Neutrophil (primary cell): ENCODE results near the gene DPF3.

Source experiments
- H3K27ac ChIP-seq: fragments of 200-600 bp; sonication (generic); 2 replicates; pipeline ENCODE4 v1.5.1; 2016; ENCODE audit warnings: mild to moderate bottlenecking, moderate library complexity
- H3K27me3 ChIP-seq: fragments of 200-600 bp; sonication (generic); 2 replicates; pipeline ENCODE4 v1.6.0; 2016; ENCODE audit warnings: mild to moderate bottlenecking
- H3K36me3 ChIP-seq: fragments of 200-600 bp; sonication (generic); 2 replicates; pipeline ENCODE4 v1.5.1; 2017
- H3K4me1 ChIP-seq, 2 experiments: fragments of 200-600 bp in 1 of 2; sonication (generic) in 1 of 2; 1 replicate in 1 of 2; 2 replicates in 1 of 2; pipeline versions ENCODE4 v1.5.1 to v1.6.1; 2013 to 2016; ENCODE audit warnings: low read depth in 1 of 2, low read length in 1 of 2, mild to moderate bottlenecking in 1 of 2, moderate library complexity in 1 of 2; ENCODE audit not compliant: control insufficient read depth in 1 of 2, insufficient read depth in 1 of 2
- H3K4me3 ChIP-seq, 2 experiments: fragments of 200-600 bp in 1 of 2; sonication (generic) in 1 of 2; 1 replicate in 1 of 2; 2 replicates in 1 of 2; pipeline ENCODE4 v1.5.1; 2013 to 2016; ENCODE audit warnings: low read depth in 1 of 2, low read length in 1 of 2, mild to moderate bottlenecking in 1 of 2, moderate library complexity in 1 of 2
- H3K9me3 ChIP-seq: fragments of 200-600 bp; sonication (generic); 2 replicates; pipeline ENCODE4 v1.5.1; 2016
- CTCF ChIP-seq: fragments of 200-600 bp; sonication (generic); IDR thresholded peaks from 2 replicates; pipeline ENCODE4 v1.5.1; 2016; ENCODE audit warnings: antibody characterized with exemption

Gene DPF3

GRCh38 chr14:72929316-72930080, 35.6 kb upstream of the DPF3 start:
- peaks cover 16 to 19% of the 10 kb centered on the region in 2 experiments for H3K4me1 ChIP-seq
- H3K27ac ChIP-seq, result no peak overlapping the region
- H3K27me3 ChIP-seq, result peaks cover 33% of the 10 kb centered on the region
- H3K36me3 ChIP-seq, result no peaks in the 10 kb centered on the region
- no peaks in the 10 kb centered on the region for H3K9me3 ChIP-seq
- no peak for TF ChIP-seq CTCF
- no peak overlapping the region for H3K4me3 ChIP-seq

GRCh38 chr14:72928872-72929271, 35.0 kb upstream of the DPF3 start:
- no peak overlapping the region for H3K4me3 ChIP-seq
- peaks cover 16 to 19% of the 10 kb centered on the region in 2 experiments for H3K4me1 ChIP-seq
- H3K9me3 ChIP-seq, result no peaks in the 10 kb centered on the region
- no peaks in the 10 kb centered on the region for H3K36me3 ChIP-seq
- no peak for TF ChIP-seq CTCF
- H3K27me3 ChIP-seq, result peaks cover 38% of the 10 kb centered on the region
- H3K27ac ChIP-seq, result no peak overlapping the region

GRCh38 chr14:72926292-72927028, 32.6 kb upstream of the DPF3 start, which contains the start of gene DCAF4:
TSS of gene DCAF4 (plus strand) at chr14:72926464. CDS start at chr14:72937979, 11,515 bp downstream.
- Histone ChIP-seq H3K27me3 (peaks cover 54% of the 10 kb centered on the region), H3K27ac (peak within 1 kb of the TSS; percentile 42), H3K4me1 (peaks cover 16 to 19% of the 10 kb centered on the region in 2 experiments), H3K36me3 (no peaks in the 10 kb centered on the region), H3K4me3 (peak within 1 kb of the TSS; percentile 63 to 77), H3K9me3 (no peaks in the 10 kb centered on the region)
- TF ChIP-seq CTCF, result no peak

GRCh38 chr14:72925815-72926291, 32.0 kb upstream of the DPF3 start:
- Histone ChIP-seq H3K4me1 (peaks cover 16 to 19% of the 10 kb centered on the region in 2 experiments), H3K9me3 (no peaks in the 10 kb centered on the region), H3K4me3 (peak overlapping the region; percentile 63 to 77), H3K27ac (peak overlapping the region; percentile 42), H3K27me3 (peaks cover 60% of the 10 kb centered on the region), H3K36me3 (no peaks in the 10 kb centered on the region)
- TF ChIP-seq CTCF, result no peak

- H3K27me3 ChIP-seq, result peaks cover 65% of the 10 kb centered on the region
- H3K27ac ChIP-seq, result no peak overlapping the region
- no peak for TF ChIP-seq CTCF
- no peaks in the 10 kb centered on the region for H3K36me3 ChIP-seq
- no peak overlapping the region for H3K4me3 ChIP-seq
- H3K4me1 ChIP-seq, result peaks cover 16 to 19% of the 10 kb centered on the region in 2 experiments
- no peaks in the 10 kb centered on the region for H3K9me3 ChIP-seq
Observed at GRCh38 chr14:72925171-72925759, 31.4 kb upstream of the DPF3 start.
